Umbilical cord (tissue), 2 donors: Measurements from ENCODE around the gene FCRL2. TPM values are rescaled to one million over a fixed set of nuclear protein-coding genes. Genes with fewer than 3 reads are reported as not detected.

Experiments used
- DNase-seq: peaks from one replicate; pipeline ENCODE4 v3.0.0-alpha.2; 2015; ENCODE audit warnings: low spot score
- total RNA-seq: library from RNA; depleted of rRNA; stranded (reverse); fragments of >200 nt; gene quantifications from one replicate; pipeline ENCODE4 v1.2.3, GENCODE V29; 2014; ENCODE audit warnings: low replicate concordance; ENCODE audit not compliant: insufficient read depth

Gene FCRL2, protein sequence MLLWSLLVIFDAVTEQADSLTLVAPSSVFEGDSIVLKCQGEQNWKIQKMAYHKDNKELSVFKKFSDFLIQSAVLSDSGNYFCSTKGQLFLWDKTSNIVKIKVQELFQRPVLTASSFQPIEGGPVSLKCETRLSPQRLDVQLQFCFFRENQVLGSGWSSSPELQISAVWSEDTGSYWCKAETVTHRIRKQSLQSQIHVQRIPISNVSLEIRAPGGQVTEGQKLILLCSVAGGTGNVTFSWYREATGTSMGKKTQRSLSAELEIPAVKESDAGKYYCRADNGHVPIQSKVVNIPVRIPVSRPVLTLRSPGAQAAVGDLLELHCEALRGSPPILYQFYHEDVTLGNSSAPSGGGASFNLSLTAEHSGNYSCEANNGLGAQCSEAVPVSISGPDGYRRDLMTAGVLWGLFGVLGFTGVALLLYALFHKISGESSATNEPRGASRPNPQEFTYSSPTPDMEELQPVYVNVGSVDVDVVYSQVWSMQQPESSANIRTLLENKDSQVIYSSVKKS
- 1.2 TPM for total RNA-seq

DNA sequence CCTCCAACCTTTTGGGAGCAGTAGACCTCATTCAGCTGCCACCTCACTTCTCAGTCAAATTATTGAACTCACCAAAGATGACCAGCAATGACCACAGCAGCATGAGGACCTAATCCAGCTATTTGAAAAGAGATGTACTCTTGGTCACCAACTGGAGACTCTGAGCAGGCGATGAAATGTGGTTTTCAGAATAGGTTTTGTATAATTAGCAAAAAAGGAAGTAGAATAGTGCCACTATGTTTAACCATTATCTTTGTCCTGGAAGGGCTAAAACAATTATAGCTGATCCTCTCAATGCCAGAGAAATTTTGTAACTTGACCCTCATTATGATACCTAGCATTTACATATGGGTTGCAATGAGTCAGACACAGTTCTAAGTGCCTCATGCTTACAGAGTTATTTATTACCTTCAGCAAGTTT lies at the start of gene FCRL2:
FCRL2 (minus strand) TSS at position 162 of the 421 bp plus-strand sequence; CDS start at position 103, 59 bp downstream.
- DNase-seq, result no peak

DNA sequence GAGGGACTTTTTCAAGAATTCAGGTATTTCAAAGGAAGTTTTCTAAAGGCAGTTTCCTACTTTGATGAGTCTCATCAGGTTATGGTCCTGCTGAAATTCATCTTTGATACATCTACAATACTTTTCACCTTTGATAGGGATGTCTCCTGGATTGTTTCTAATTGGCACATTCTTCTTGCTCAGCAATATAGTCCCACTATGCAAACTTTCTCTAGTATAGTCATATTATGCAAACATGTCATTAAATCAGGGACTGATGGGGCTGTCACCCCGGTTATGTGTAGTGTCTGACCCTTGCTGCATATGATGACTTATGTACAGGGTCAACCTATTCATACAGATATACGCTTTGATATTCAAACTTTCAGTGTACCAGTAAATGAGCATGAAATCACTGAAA lies 43.4 kb upstream of the FCRL2 start:
- no peak for DNase-seq

DNA sequence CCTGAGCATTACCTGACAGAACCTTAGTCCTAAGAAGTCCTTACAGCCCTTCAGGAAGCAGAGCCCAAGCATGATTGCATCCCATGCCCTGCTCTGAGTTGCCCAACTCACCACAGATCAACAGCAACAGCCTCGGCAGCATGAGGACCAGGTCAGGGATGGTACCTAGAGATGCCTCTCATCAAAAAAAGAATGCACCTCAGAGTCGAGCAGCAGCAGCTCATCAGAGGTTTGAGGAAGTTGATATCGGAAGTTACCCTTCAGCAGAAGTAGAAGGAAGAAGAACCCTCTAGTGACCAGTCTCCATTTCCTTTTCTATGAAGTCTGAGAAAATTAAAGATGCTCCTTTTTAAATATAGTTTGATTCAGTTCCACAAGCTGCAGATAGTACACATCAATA lies 43.0 kb upstream of the FCRL2 start, which contains the start of gene FCRL1:
FCRL1 (minus strand) TSS at position 225 of the 400 bp plus-strand sequence; CDS start at position 142, 83 bp downstream.
- no peak for DNase-seq

DNA sequence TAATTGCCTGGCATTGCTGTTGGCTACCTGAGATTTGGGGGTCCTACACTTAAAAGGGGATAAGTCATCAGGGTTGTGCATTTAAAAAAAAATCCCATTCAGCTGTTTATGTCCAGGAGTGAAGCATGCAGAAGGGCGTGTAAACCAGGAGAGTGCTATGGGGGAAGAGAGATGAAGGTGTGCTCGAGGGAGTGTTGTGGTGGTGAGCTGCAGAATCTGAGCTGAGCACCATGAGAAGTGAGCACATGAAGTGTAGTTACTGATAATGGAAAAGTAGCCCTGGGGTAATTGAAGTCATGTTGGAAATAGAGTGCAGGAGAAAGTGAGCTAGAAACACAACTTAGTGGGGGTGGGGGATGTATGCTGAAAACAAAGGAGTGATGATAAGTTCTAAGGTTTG lies 42.3 kb upstream of the FCRL2 start:
- no peak for DNase-seq

- no peak for DNase-seq
Observed at GRCh38 chr1:157813269-157813668, 36.3 kb upstream of the FCRL2 start.

DNA sequence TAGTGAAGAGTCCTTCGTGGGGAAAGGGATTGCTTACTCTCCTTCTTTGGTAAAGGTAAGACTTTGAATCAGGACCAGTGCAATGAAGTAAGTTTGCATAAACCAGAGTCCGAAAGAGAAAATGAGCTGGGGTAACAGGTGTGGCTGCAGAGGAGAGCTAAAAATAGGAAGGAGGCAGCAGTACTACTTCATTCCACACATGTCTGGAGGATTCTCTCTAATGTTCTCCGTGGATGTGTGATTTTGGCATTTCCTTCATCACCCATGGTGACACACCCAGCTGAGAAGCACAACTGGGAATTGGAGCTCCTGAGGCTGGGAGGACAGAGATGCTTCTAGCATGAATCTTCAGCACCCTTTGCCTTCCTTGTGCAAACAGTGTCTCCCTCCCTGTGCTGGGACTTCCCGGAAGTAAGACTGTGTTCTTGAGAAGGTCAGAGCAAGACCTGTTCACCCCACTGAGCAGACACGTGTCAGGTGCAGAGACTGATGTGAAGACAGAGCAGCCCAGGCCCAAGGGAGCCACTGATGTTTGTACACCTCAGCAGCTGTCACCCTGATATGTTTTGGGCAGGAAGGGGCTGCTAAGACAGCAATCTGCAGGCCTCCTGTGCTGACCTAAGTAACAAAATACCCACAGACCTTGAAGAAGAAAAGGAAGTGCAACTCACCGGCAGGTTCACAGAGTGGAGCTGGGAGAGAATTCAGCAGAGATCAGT lies 29.7 kb upstream of the FCRL2 start:
- DNase-seq, result no peak

GRCh38 chr1:157803851-157804250 lies 26.9 kb upstream of the FCRL2 start:
- DNase-seq, result no peak

GRCh38 chr1:157799996-157800395 lies 23.1 kb upstream of the FCRL2 start:
- no peak for DNase-seq

DNA sequence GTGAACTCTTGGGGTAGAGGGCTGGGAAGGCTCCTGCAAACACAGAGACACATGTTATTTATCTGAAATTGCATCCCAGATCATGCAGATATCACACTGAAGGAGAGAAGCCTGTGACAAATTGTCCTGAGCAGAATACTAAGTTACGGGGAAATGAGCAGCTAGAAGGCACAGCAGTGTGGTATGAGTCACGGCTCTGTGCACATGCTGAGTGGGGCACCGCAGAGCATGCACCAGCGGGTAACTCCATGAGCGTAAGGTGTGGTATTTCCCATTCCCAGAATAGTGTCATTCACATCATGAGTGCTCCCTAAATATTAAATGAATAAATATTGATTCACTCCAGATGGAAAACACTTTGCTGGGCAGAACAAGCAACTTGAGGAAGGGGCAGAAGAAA lies 21.3 kb upstream of the FCRL2 start:
- DNase-seq, result no peak

GRCh38 chr1:157785248-157785647 lies 8.3 kb upstream of the FCRL2 start:
- peak; percentile 2 for DNase-seq

GRCh38 chr1:157784801-157785200 lies 7.9 kb upstream of the FCRL2 start:
- DNase-seq, result no peak

GRCh38 chr1:157782931-157783330 lies 6.0 kb upstream of the FCRL2 start:
- DNase-seq, result no peak

- no peak for DNase-seq
Observed at GRCh38 chr1:157781048-157781447, 4.1 kb upstream of the FCRL2 start.

DNA sequence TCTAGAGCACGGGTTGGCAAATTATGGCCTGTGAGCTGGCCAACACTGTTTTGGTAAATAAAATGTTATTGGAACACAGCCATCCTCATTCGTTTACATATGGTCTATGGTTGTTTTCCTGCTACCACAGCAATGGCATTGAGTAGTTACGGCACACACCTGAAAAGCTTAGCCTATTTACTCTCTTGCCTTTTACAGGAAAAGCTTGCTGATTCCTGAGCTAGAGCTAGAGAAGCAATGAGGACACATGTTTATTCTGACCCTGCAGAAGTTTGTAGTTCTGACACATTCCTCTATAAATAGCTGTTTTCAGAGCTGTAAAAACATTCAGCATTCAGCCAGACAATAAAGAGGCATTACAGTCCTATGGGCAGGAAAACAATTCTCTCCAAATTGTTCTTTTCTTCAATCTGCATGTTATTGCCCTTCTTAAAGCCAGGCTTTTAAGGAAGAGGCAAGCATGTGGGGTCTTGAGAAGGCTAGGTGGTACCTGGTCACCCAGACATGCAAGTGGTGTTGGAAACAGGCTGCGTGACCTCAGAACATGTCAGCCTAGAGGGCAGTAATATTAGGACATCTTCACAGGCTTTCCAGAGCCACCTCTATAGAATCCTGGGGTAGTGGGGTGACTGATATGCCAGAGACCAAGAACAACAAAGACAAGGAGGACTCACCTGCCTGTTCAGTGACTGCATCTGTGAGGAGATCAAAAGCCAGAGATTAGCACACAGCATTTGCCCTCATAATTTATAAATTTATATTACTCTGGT lies 1.6 kb downstream of the FCRL2 start:
- DNase-seq, result no peak

DNA sequence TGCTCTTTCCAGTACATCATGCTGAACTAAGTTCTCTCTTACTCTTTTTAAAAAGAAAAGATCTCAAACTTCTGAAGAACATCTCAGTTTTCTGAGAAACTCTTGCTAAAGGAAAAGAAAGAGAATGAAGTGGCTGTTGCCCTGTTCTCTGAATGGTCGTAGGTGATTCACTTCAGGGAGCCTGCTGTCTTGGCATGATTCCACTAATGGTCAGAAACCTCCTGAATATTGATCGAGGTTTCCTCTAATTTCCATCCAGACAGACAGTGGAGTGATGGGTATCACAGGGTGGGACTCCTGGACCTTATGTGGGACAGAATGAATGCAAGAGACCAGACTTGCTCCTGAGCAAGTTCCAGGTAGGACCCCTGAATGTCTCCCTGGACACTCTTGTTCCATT lies 2.5 kb downstream of the FCRL2 start:
- DNase-seq, result no peak

- DNase-seq, result no peak
Observed at GRCh38 chr1:157773493-157774350, 3.2 kb downstream of the FCRL2 start.

DNA sequence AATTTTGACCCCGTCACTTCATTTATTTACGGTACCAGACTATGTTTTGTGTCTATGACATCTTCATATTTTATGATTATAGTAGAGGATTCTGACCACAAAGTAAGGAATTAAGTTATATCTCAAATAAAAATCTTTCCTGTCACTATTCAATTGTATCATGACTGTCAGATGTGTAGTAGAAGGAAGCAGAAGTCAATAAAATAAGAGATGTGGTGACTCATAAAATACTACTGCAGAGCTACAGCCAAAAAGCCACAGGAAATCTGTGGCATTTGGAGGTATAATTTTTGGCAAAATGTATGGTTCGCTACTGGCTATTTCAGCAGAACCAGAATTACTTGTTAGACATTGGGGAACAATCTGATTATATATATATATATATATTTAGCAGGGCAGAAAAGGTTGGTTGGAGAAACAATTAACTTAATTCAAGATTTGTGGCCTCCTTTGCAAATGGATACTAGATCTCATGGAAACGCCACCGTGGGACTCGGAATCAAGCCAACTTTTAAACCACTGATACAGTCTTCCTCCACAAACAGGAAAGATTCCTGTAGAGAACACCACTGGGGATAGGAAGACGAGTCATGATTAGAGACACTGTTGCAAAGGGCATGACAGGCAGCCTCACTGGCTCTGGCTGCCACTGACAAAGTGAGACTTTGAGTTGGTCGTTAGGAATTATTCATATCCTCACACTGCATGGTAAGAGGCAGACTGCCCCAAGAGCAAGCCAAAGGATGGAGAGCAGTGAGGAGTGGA lies 5.1 kb downstream of the FCRL2 start:
- DNase-seq, result no peak

- DNase-seq, result no peak
Observed at GRCh38 chr1:157770442-157771043, 6.4 kb downstream of the FCRL2 start.

DNA sequence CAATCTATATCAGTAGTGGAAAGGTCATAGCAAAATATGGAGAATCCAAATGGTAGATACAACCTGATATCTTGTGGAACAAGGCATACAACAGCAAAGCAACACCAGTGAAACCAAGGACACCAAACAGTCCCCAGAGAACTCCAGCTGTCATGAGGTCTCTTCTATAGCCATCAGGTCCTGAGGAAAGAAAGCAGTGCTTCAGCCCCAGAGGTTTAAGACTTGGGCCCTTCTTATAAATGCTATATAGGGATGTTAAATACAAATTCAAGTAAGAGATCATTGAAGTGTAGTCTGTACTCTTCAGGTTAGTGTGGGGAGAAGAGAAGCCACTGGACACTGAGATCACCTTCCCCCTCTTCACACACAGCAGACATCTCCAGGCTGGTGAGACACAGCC lies 10.1 kb downstream of the FCRL2 start:
- DNase-seq, result no peak

- DNase-seq, result no peak
Observed at GRCh38 chr1:157758018-157758417, 18.9 kb downstream of the FCRL2 start.
